NCI-H510A treated with DMSO at 0.1 percent for 48 hours (cell line): ENCODE measurements around the gene C2CD3.
A peak's percentile ranks its signal among the peaks of the same experiment; 100 is the strongest.
"Not testable (repeated sequence)": the region's sequence is repeated elsewhere in the genome, so short reads cannot be mapped to it uniquely, and the experiment has no call there.

ENCODE experiments used
- DNase-seq: peaks from one replicate; lab custom pipeline; 2025; lab: John Stamatoyannopoulos, UW

The C2CD3 gene

GRCh38 chr11:74063628-74064027 is 107.2 kb downstream of the C2CD3 start:
- not testable (repeated sequence) for DNase-seq

GRCh38 chr11:74061599-74061998 is 109.2 kb downstream of the C2CD3 start:
- DNase-seq: not testable (repeated sequence)

- no peak for DNase-seq
Measured at GRCh38 chr11:74057249-74058151, 113.3 kb downstream of the C2CD3 start.

- peak; percentile 39 for DNase-seq
Measured at GRCh38 chr11:74055938-74056337, 114.9 kb downstream of the C2CD3 start.

GRCh38 chr11:74050465-74050864 is 120.3 kb downstream of the C2CD3 start:
- no peak for DNase-seq

DNA sequence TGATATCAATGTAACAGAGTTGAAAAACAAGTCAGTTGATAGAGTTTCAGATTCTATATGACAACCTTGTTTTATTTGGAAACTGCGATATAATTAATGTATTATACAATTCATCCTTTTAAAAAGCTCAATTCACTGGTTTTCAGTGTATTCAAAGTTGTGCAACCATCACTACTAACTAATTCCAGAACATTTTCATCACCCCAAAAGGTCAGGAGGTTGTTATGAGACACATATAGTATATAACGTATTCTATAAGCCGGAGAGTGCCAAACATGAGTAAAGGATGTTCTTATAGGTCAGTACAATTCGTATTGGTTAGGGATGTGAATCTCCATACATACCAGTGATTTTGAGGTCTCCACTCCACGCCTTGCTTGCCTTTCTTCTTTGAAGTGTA is 121.8 kb downstream of the C2CD3 start:
- no peak for DNase-seq

DNA sequence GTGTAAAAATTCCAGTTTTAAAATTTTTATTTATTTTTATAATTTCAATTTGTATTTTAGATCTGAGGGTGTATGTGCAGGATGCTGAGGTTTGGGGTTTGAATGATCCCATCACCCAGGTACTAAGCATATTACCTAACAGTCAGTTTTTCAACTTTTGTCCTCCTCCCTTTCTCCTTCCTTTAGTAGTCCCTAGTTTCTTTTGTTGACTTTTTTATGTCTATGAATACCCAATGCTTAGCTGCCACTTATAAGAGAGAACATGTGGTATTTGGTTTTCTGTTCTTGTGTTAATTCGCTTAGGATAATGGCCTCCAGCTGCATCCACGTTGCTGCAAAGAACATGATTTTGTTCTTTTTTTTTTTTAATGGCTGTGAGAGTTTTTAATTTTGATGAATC is 126.3 kb downstream of the C2CD3 start:
- DNase-seq: no peak

DNA sequence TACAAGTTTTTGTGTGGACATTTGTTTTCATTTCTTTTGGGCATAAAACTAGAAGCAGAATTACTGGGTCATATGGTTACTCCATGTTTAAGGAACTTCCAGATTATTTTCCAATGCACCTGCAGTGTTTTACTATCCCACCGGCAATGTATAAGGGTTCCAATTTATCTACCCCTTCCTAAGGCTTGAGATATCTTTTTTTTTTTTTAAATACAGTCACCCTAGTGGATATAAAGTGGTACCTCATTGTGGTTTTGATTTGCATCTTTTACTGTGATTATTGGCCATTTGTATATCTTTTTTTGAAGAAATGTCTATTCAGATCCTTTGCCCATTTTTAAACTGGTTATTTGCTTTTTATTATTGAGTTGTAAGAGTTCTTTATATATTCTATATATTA is 127.4 kb downstream of the C2CD3 start:
- DNase-seq: no peak

DNA sequence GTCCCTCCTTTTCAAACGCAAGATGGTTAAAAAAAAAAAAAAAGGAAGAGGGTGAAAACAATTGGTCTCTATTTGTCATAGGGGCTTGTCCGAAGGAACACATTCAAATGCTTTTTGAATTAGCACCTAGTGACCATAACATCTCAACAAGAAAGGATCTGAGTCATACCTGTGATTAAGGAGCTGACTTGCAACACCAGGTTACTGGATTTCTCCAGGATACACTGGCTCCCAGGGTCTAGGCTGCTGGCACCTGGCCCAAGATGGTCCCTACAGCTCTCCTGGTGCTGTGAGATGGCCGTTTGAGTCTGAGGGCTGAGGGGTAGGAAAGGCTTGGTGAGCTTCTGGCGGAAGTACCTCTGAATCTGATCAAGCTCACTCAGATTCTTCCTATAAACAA is 133.5 kb downstream of the C2CD3 start:
- no peak for DNase-seq

DNA sequence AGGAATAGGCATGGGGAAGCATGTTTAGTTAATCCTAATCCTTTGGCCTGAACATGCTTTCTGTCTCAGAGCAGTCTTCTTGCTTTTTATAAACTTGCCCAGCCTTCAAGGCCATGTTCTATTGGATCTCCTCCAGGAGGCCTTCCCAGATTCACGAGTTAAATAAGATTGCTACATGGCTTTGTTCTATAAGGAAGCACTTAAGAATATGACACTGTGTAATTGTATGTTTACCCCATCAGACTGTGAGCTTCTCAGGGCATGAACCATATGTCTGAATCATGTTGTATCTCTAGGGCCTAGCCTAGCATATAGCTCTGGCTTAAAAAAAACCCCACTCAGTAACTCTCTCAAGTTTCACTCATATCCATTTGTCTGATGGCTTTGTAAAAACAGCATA is 135.5 kb downstream of the C2CD3 start:
- no peak for DNase-seq

GRCh38 chr11:74033046-74033445 is 137.8 kb downstream of the C2CD3 start:
- DNase-seq: no peak

DNA sequence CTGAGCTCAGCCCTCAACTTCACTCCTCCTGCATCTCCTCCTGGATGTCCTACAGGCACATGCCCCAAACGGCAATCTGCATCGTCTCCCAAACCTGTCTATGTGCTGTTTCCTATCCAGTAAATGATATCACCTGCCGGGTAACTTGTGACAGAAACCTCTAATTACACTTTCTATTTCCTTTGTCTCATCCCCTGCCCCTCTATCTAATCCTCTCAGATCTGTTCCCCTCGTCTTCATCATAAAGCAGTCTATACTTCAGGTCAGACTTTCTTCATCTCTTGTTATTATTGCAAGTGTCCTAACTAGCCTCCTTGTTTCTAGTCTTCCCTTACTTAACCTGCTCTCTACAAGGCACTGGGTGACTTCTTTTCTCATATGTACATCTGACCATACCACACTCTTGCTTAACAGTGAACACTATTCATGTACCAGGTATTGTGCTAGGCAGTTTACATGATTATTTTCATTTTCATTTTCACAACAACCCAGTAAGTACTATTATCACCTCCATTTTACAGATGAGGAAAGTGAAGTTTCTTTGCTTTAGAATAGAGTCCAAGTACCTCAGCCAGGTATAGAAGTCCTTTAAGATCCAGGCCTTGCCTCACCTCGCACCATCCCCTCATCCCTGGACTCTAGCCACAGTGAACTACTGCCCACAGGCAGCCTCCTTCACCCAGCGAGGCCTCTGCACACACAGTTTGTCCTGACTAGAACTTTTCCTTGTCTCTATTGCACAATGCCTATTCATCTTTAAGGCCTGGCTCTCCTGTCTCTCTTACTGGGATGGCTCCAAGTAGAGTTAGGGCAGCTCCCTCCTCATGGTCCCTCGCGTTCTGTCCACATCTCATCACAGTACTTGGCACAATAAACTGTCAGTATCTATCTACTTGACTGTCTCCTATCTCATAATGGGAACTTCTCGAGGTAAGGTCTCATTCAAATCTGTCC is 139.8 kb downstream of the C2CD3 start:
- no peak for DNase-seq

- DNase-seq: no peak
Measured at GRCh38 chr11:74025467-74026166, 145.2 kb downstream of the C2CD3 start.

GRCh38 chr11:74024261-74025029 is 146.4 kb downstream of the C2CD3 start:
- no peak for DNase-seq

DNA sequence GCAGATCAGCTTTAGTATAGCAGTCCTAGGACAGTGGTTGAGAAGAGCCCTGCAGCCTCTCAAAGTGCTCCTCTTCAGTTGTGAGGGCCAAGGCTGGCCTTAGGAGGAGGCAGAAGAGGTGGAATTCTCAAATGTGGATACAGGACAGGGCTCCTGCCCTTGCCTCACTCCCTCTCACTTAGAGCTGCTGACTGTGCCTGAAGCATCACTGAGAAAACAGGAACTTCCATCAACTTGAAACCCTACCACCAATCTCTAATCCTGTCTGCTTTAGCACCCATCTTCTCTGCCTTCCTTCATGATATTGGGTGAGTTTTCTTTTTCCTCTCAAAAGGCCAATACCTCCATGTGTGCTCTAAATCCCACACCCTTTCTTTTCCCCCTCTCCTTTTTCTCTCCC is 147.5 kb downstream of the C2CD3 start:
- DNase-seq: no peak

DNA sequence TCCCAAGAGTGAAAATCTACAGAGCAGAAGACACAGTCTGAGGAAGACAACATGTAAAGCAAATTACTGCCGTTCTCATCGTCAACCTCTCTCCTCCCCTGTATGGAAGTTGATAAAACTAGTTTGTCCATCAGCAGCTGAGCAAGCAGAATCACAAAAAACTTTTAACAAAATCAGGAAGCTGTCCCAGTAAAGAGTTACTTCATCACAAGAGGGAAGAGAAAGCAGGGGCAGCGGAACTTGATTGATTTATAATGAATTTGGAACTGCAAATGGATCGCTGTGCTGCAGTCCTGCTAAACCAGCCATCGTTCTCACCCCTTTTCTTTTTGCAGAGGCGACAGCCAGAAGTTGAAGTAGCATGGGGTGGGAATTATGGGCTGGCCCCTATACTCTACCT is 148.3 kb downstream of the C2CD3 start:
- no peak for DNase-seq

- no peak for DNase-seq
Measured at GRCh38 chr11:74021998-74022397, 148.8 kb downstream of the C2CD3 start.

DNA sequence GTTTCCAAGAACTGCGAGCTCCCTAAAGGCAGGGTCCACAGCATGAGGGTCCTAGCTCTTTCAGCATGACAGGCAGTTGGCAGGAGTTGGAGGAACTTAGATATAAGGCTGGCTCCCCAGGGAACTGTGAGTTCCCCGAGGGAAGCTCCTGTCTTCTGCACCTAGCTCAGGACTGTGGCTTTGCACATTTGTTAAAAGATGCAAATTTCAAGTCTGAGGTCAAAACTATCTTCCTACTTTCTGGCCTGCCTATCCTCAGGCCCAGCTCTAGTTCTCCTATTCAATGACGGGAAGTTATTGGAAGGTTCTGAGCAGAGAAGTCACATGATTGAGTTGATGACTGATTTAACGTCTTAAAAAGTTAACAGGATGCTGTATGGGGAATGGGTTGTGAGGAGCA is 150.3 kb downstream of the C2CD3 start:
- no peak for DNase-seq

- no peak for DNase-seq
Measured at GRCh38 chr11:74019860-74020259, 150.9 kb downstream of the C2CD3 start.

GRCh38 chr11:74019104-74019738 is 151.6 kb downstream of the C2CD3 start:
- no peak for DNase-seq
